Ramos (cell line): Measurements from ENCODE around the gene BEND2.

Experiments
- in situ Hi-C: fragments of 300-500 bp; cut with MboI; formaldehyde crosslinking; loops from one replicate; pipeline ENCODE4 v1.14.3; 2022; ENCODE audit warnings: low sequenced_read_pairs; ENCODE audit not compliant: unreplicated experiment

BEND2 gene

GRCh38 chrX:18146954-18147353 is 73.7 kb downstream of the BEND2 start:
- in situ Hi-C loops = no loop called here

- in situ Hi-C loops = no loop called here
Measured at GRCh38 chrX:18146009-18146408, 74.7 kb downstream of the BEND2 start.

- in situ Hi-C loops = no loop called here
Measured at GRCh38 chrX:18136816-18137215, 83.9 kb downstream of the BEND2 start.

GRCh38 chrX:18133605-18134004 is 87.1 kb downstream of the BEND2 start:
- in situ Hi-C loops = no loop called here

GRCh38 chrX:18129690-18130089 is 91.0 kb downstream of the BEND2 start:
- in situ Hi-C loops = no loop called here

- in situ Hi-C loops = no loop called here
Measured at GRCh38 chrX:18126971-18127370, 93.7 kb downstream of the BEND2 start.

- in situ Hi-C loops = no loop called here
Measured at GRCh38 chrX:18119856-18120255, 100.8 kb downstream of the BEND2 start.
